Suppressor macrophage treated with lipopolysaccharide for 1 hour (primary cell): ENCODE data around the gene LYPD5.
A peak's percentile ranks its signal among the peaks of the same experiment; 100 is the strongest.

ENCODE experiments used
- DNase-seq, 3 donors: peaks; one replicate each; pipeline ENCODE4 v3.0.0-alpha.2; 2020 to 2022

The LYPD5 gene

DNA sequence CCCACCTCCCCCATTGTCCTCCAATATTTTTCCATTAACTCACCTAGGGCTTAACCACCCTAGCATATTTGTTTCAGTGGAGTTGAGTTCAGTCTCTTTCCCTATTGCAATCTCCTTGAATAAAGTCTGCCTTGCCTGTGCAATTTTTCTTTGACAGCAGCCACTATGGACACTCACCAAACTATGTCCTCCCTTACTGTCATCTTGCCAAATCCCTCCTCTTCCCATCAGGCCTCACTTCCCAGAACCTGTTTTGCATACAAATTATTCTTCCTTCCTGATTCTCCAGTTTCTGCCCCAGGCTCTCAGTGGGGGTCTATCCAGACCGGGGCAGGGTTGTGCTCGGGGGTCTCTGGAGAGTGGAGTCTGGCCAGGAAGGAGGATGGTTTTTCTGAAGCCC lies 2.2 kb upstream of the LYPD5 start:
- DNase-seq, result no peak

DNA sequence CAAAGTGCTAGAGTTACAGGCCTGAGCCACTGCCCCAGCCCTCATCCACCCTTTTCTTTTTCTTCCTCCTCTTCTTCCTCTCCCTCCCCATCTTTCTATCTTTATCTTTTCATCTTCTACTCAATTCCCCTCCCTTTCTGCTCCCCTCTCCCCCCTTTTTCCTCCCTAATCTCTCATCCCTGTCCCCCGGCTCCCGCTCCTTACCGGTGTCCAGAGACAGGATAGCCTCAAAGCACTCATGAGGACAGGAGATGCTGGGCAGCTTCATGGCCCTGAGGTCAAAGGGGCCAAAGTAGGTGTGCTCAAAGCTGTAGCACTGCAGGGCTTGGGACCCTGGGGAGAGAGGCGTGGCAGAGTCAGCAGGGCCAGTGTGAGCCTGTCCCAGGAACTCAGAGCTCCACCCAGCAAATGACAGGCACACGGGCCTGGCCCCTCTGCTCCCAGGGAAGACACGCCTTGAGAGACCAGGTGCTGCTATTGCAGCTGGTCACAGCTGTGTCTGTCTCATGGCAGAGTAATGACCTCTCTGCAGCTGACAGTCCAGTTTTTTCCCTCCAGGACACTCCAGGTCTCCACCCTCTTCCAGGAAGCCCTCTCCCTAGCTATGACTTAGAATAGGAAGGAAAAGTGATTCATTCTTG lies 2.6 kb downstream of the LYPD5 start:
- DNase-seq, result peak in 1 of 3 donors; percentile 34

DNA sequence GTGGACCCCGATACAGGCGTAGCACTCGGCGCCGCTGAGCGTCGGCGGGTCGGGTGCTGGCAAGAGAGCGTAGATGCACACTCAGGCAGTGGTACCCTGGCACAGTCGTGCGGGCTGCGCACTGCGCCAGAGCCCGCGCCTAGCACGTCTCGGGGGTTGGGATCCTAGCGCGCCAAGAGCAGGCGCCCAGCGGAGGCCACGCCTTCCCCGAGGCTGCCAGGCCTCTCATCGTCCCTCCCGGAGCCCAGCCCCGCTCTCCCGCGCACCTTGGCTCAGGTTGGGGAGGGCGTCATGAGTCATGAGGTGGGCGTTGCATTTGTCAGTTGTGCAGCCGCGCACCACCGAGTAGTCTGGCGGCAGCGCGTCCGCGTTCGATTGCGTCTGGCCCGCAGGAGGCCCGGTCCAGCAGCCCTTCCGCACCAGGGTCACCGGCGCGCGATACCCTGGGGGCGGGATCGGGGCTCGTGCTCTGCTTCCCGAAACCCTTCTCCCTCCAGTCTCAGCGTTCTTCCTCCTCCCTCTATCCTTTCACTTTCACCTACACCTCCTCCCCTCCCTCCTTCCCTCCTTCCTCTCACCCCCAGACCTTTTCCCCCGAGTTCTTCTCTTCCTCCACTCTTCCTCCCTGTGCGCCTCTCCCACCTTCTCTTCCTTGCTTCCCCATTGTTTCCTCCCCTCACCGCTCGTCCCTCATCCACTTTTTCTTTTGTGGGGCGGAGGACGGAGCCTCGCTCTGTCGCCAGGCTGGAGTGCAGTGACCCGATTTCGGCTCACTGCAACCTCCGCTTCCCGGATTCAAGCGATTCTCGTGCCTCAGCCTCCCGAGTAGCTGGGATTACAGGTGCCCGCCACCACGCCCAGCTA lies 3.5 kb downstream of the LYPD5 start:
- DNase-seq, result peak in 2 of 3 donors; percentile 35 to 65

DNA sequence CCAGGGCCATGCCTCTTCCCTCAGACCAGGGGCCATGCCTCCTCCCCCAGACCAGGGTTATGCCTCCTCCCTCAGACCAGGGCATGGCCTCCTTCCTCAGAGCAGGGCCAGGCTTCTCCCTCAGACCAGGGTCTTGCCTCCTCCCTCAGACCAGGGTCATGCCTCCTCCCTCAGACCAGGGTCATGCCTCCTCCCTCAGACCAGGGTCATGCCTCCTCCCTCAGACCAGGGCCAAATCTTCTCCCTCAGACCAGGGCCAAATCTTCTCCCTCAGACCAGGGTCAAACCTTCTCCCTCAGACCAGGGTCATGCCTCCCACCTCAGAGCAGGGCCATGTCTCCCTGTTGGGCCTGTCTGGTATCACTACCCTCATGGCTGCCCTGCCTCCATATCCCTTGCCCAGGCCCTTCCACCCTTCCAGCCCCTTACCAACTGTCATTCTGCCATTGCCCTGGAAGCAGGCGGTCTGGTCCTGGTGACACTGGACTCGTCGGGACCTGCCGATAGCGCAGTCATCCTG lies 4.2 kb downstream of the LYPD5 start:
- no peak for DNase-seq

DNA sequence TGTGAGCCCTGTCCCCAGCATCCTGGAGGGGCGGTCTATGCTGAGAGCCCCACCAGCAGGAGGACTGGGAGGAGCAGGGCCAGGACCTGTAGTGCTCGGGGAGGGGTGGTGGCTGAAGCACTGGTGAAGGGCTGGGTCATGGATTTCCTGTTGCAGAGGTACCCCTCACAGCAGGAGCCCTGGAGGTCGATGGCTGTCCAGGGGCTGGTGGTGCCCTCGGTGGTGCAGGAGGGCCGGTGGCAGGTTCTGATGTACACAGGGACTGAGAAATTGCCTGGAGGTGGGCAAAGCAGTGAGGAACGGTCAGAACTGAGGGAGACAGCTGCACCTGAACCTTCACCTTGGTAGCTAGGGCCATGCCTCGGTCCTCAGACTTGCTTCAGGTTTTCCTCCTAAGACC lies 4.7 kb downstream of the LYPD5 start:
- no peak for DNase-seq

DNA sequence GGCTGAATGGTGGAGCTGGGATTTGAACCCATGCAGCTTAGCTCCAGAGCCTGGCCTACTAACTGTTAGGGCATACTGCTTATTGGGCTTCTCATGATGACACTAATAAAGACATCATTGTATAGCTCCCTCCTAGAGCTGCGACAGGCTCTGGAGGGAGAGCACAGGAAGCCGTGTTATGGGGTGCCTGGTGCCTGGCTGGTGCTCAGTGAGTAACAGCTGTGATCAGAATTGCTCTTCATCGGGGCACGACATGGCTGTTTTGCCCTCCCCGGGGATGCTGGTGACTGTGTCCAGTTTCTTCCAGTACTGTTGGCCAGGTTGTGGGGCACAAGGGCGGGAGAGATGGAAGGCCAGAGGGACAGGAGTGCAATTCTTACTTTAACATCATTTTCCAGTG lies 5.1 kb downstream of the LYPD5 start:
- DNase-seq, result no peak

DNA sequence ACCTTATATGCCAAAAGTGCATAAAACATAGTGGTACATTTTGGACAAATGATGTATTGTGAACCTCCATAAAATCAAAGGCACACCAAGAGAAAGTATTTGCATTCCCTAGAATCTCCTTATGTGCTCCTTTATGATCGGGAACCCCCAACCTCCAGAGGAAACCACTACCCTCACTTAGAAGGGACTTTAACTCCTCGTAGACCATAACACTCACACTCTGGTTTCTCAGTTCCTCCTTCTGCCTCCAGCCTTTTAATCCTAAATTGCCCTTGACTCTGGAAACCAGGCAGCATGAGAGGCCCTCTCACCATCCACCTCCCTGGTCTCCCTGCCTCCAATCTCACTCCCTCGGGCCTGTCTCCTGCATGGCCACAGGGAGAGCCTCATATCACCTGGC lies 11.7 kb downstream of the LYPD5 start:
- no peak for DNase-seq

DNA sequence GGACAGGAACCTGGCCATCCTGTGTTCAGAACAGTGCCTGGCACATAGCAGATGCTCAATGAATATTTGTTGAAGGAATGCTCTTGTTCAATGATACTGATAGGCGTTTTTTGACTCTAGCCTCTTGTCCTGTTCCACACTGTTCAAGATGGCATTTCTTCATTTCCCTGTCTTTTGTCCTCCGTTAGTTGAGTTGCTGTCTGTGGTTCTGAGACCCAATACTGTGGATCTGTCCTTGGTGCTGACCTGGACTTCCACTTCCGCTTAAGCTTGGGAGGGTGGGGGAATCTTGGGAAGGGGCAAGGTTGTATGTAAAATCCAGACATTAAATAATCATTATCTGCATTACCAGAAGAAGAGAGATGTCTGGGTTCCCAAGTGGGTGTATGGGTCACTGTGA lies 13.2 kb downstream of the LYPD5 start:
- peak; percentile 72 to 82 (median 82) for DNase-seq

DNA sequence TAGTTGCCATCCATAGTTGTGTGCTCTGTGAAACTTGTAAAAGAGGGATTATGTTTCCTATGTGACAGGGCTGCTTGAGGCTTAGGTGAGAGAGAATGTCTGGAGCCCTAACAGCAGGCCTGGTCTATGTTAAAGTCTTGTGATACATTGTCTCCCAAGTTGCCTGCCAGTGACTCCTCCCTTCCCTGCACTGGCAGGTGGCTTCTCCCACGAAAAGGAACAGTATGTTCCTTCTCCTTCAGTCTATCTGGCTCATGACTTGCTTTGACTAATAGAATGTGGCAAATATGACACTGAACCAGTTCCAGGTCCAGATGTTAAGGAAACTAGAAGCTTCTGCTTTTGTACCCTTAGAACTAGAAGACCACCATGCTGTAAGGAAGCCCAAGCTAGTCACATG lies 15.6 kb downstream of the LYPD5 start:
- DNase-seq, result no peak

DNA sequence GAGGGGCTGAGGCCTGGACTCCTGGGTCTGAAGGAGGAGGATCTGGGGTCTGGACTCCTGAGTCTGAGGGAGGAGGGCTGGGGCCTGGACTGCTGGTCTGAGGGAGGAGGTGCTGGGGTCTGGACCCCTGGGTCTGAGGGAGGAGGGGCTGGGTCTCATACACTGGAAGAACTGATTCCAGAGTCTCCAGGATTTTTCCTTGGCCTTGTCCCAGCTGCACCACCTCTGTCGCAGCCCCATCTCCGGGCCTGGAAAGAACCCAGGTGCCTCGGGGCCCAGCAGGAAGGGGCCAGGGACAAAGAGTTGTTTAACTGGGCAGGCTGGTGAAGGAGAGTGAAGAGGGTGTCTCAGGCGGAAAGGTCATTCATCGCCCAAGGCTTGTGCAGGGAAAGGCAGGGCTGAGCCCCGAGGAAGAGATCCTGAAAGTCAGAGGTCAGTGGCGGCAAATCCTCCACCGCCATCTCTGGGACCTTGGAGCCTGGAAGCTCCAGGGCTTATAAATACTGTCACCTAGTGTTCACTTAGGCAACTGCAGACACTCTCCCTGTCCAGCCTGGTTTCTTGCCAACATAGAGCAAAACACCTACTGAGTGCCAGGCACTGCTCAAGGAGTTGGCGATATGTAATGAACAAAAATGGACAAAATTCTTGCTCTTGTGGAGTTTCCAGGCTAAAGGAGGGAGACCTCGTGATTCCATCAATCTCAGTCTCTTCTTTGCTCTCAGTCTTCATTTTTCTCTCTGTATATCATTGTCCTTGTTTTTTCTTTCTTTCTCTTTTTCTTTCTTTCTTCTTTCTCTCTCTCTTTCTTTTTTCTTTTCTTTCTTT lies 17.1 kb downstream of the LYPD5 start:
- DNase-seq, result peak; percentile 87 to 91 (median 89)

DNA sequence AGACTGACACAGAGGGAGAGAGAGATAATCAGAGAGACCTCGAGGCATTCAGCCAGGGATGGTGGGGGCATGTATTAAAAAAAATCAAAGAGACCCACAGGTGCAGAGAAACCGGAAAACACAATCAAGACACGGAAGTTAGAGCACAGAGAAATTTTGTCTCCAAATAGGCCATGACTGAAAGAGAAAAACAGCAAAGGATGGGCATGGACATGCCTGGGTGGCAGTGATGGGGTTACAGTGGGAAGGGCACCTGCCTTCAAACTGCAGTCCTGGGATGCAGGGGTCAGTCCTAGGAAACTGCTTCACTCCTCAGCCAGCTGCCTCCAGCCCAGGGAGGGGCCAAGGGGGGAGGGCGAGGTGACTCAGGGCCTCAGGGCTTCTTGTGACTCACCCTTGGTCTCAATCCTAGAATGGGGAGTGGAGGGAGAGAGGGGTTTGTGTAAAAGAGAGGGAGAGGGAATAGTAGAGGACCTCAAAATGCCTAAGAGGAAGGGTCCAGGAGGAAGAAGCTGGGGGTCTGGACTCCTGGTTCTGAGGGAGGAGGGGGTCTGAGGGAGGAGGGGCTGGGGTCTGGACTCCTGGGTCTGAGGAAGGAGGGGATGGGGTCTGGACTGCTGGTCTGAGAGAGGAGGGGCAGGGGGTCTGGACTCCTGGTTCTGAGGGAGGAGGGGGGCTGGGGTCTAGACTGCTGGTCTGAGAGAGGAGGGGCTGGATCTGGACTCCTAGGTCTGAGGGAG lies 17.8 kb downstream of the LYPD5 start:
- DNase-seq, result peak; percentile 88 to 93 (median 89)

DNA sequence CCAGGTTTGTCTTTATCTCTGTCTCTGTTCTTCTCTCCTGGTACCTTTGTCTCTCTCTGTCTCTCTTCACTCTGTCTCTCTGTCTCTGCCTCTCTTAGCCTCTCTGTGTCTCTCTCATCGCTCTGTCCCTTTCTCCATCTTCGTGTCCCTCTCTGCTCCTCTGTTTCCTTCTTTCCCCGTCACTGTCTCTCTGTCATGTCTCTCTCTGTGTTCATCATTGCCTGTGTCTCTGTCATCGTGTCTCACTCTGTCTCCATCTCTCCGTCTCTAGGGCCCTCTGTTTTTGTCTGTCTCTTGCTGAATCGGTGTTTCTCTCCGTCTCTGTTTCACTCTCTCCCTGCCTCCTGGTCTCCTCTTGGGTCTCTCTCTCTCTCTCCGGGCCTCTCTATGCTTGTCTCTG lies 18.6 kb downstream of the LYPD5 start:
- no peak for DNase-seq

DNA sequence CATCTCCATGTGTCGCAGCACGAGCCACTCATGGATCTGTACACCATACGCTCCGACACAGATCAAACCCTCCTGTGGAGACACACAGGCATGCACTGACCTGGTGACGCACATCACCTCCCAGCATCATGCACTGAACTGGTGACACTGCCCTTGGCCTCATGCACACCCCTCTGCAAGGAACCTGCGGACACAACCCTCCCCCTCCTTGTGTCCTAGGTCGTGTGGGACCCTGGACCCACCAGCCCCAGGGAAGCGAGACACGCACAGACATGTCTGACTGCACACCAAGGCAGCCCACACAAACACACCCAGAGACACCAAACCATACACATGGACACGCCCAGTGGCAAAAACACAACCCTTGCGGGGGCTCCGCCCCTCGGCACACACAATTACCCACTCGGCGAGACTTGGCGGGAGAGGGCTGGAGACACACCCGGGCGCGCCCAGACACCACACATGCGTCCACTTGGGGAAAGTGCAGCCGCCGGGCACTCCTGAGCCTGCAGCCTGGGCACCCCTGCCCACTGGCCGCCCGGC lies 19.5 kb downstream of the LYPD5 start:
- no peak for DNase-seq

DNA sequence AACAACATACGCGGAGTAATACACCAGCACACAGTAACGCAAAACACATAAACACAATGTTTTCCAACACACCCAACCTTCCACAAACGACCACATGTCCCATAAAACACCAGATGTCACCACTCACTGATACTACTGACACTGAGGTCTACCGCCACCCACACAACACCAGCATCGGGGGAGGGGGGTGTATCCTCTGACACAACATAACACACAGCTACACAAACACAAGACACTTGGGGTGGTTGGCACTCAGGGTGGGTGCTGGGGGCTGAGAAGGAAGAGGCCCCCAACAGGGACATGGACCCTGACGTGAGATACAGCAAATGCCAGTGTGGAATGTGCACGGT lies 20.0 kb downstream of the LYPD5 start:
- DNase-seq, result no peak

DNA sequence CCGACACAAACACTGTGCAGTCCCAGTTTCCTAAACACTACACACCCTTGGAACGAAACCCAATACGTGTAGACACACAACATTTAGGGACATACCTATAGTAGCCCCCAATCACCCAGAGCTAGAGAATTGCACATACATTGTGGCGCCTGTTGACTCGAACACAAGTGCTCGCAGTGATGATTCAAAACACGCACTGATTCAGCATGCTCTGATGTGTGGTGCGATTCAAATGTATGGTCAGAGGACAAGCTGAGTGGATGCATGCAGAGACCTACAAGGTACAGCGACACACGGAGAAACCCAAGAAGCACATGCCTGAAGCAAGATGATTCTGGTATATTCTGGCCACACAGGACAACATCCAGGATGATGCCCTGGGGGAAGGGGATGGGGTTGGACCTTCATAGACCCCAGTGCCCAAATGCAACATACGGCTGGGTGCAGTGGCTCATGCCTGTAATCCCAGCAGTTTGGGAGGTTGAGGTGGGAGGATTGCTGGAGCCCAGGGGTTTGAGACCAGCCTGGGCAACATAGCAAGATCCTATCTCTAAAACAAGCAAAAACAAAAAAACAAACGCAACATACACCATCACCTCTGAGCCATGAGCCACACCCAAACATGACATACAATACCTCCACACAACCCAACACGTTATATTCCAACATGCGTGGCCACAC lies 20.5 kb downstream of the LYPD5 start:
- DNase-seq, result no peak

DNA sequence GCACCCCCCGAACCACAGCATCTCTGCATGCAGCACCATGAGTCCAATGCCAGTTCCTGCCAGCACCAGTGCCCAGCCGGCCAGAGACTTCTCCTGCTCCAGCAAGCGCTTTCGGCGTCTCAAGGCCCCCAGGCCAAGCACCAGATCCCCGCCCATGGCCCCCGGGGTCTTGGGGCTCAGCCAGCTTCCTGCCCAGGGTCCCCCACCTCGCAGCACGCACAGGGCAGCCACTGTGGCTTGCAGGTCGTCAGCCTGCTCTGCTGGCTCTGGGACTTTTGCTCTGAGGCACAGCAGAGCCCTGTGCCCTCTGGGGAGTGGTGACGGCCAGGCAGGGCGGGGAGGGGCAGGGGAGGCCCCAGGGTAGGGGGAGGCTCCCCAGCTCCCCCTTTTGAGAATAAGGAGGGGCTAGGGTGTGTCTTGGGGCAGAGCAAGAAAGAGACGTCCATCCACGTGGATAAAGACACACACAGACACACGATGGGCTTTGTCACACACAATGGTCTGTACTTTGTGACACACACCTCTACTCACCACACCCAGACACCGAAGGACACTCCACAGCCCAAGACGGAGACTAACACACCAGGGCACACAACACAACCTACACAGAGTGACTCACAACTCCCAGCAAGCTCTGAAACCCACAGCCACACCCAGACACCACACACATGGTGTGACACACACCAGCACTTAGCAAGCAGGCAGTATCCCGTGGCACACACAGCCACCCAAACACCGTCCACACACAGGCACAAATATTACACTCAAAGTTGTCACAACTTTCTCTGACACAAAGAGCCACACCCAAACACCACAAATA lies 21.3 kb downstream of the LYPD5 start, which contains the start of gene KCNN4:
TSS of gene KCNN4 (minus strand) at position 268 of the 820 bp plus-strand sequence. CDS start at position 156, 112 bp downstream.
- DNase-seq, result peak; percentile 83 to 90 (median 89)

DNA sequence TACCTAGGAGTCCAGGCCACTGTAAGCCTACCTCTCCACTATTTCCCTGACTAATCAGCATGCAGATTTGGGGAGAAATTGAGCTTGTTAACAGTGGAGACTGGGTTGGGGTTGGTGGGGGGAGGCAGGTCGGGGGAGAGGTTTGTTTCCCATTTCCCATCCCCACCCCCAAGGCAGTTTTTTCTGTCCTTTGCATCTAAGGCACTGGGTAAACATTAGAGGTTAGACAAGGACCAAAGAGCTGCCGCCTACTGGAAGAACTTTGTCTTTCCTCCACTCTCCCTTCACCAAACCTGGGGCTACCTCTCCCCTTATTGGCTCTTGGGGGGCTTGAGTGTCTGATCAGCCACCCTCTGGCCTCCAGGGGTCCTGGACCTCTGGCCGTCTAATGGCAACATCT lies 22.4 kb downstream of the LYPD5 start:
- DNase-seq, result peak; percentile 39 to 45 (median 43)

DNA sequence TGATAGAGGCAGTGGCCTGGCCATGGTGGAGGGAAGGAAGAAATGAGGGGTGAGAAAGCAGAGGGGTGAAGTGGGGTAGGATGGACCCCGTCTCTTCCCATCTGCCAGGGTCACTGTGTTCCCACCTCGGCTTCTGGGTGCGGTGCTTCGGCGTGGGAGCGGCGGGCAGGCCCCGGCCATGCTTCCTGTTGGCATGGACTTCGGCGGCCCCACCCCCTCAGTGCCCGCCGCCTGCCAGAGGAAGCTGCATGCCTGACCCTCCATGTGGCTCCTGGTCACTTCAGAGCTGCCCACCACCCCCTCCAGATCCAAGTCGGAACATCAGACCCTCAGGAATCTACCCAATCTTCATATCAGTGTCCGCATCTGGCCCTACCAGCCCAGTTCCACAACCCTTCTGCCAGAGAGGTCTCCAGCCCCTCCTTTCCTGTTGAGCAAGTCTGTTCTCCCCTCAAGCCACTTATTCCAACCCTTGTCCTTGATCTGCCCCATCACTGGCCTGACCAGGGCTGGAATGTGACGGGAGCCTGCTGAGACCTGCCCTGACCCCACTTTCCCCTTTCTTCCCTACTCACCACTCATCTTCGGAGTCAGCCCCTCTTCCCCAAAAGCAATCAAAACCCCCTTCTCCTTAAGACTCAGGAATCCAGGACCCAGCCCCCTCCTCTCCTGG lies 23.0 kb downstream of the LYPD5 start:
- peak; percentile 58 to 83 (median 60) for DNase-seq

DNA sequence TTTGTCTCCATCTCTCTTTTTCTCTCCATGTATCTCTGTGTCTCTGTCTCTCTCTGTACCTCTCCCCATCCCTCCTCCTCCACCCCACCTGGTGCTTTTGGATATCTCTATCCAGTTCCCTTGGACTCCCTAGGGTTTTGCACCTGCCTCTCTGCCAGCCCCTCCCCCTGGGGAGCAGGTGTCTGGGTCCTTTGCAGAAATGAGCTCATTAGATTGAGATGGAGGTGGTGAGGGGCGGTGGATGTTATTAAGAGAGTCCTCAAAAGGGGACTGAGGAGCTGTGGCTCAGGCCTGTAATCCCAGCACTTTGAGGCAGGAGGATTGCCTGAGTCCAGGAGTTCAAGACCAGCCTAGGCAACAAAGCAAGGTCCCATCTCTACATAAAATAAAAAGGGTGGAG lies 23.6 kb downstream of the LYPD5 start:
- DNase-seq, result no peak

DNA sequence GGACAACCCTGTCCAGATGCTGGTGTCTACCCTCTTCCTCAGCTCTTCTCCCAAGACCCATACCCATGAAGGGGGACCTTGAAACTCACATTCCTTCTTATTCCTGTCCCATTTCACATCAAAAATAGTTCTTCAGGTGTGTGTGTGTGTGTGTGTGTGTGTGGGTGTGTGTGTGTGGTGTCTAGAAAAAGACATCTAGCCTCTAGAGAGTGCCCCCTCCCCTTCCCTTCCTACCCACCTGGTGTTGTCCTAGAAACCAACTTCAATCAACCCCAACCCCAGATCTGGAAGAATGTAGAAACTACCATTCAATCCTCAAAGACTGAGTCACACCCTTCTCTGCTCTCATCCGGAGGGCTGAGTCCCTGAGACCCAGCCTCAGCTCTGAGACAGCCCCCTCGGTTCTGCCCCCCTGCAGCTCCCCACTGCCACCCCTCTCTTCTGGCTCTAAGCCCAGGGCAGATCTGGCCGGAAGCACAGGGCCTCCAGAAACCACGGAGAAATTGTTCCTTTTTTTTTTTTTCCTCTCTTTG lies 25.0 kb downstream of the LYPD5 start:
- peak; percentile 54 to 58 (median 54) for DNase-seq
